Nephron (organoid): Measurements from ENCODE around the gene ANO3.
"Not testable (repeated sequence)": the region's sequence is repeated elsewhere in the genome, so short reads cannot be mapped to it uniquely, and the experiment has no call there.

Experiments used
- H3K27ac Mint-ChIP-seq, 3 experiments: 2 replicates each; pipeline ENCODE4 v1.8.0; 2020; ENCODE audit warnings: mixed read lengths in 3 of 3, mild to moderate bottlenecking in 2 of 3, moderate library complexity in 1 of 3
- H3K27me3 Mint-ChIP-seq: 2 replicates; pipeline ENCODE4 v1.8.0; 2021; ENCODE audit warnings: low read depth, mild to moderate bottlenecking, moderate library complexity, mixed read lengths
- H3K36me3 Mint-ChIP-seq: 2 replicates; pipeline ENCODE4 v1.8.0; 2020; ENCODE audit warnings: low read depth, mixed read lengths
- H3K4me1 Mint-ChIP-seq: 2 replicates; pipeline ENCODE4 v1.8.0; 2020; ENCODE audit warnings: mixed read lengths
- H3K4me3 Mint-ChIP-seq, 3 experiments: 2 replicates each; pipeline ENCODE4 v1.8.0; 2020; ENCODE audit warnings: mild to moderate bottlenecking in 3 of 3, mixed read lengths in 3 of 3, moderate library complexity in 2 of 3
- H3K9me3 Mint-ChIP-seq: 2 replicates; pipeline ENCODE4 v1.8.0; 2020; ENCODE audit warnings: mixed read lengths
- CTCF ChIP-seq, 3 experiments: fragments of 200-600 bp; sonication (generic); IDR thresholded peaks; one replicate each; pipeline ENCODE4 v1.5.0; 2021; ENCODE audit warnings: antibody characterized with exemption in 3 of 3; ENCODE audit not compliant: unreplicated experiment in 3 of 3

The ANO3 gene

GRCh38 chr11:26626346-26626745 lies 294.4 kb downstream of the ANO3 start:
- no peak overlapping the region for H3K27ac Mint-ChIP-seq
- H3K9me3 Mint-ChIP-seq: no peaks in the 10 kb centered on the region
- no peak for TF ChIP-seq CTCF (IDR thresholded peaks at IDR 0.05; ENCODE audit: unreplicated experiment in 3 of 3)
- H3K27me3 Mint-ChIP-seq: no peaks in the 10 kb centered on the region
- no peak overlapping the region for H3K4me3 Mint-ChIP-seq
- no peaks in the 10 kb centered on the region for H3K36me3 Mint-ChIP-seq
- no peaks in the 10 kb centered on the region for H3K4me1 Mint-ChIP-seq

GRCh38 chr11:26632691-26633159 lies 300.8 kb downstream of the ANO3 start:
- Mint-ChIP-seq H3K36me3 (no peaks in the 10 kb centered on the region), H3K4me3 (no peak overlapping the region), H3K27me3 (no peaks in the 10 kb centered on the region), H3K4me1 (no peaks in the 10 kb centered on the region), H3K27ac (no peak overlapping the region), H3K9me3 (no peaks in the 10 kb centered on the region)
- TF ChIP-seq CTCF (IDR thresholded peaks at IDR 0.05; ENCODE audit: unreplicated experiment in 3 of 3): no peak

GRCh38 chr11:26643314-26643713 lies 311.4 kb downstream of the ANO3 start:
- H3K27me3 Mint-ChIP-seq, H3K36me3 Mint-ChIP-seq, H3K4me3 Mint-ChIP-seq, H3K9me3 Mint-ChIP-seq, H3K27ac Mint-ChIP-seq, H3K4me1 Mint-ChIP-seq: not testable (repeated sequence)

GRCh38 chr11:26649884-26650283 lies 318.0 kb downstream of the ANO3 start:
- peak; percentile 61 to 72 (median 69) for TF ChIP-seq CTCF (IDR thresholded peaks at IDR 0.05; ENCODE audit: unreplicated experiment in 3 of 3)
- Mint-ChIP-seq H3K4me3 (no peak overlapping the region), H3K27ac (no peak overlapping the region), H3K4me1 (no peaks in the 10 kb centered on the region), H3K27me3 (peaks cover 4% of the 10 kb centered on the region), H3K36me3 (no peaks in the 10 kb centered on the region), H3K9me3 (no peaks in the 10 kb centered on the region)

- Mint-ChIP-seq H3K27ac (no peak overlapping the region), H3K27me3 (peaks cover 4% of the 10 kb centered on the region), H3K9me3 (no peaks in the 10 kb centered on the region), H3K4me3 (no peak overlapping the region), H3K36me3 (no peaks in the 10 kb centered on the region), H3K4me1 (no peaks in the 10 kb centered on the region)
- TF ChIP-seq CTCF (IDR thresholded peaks at IDR 0.05; ENCODE audit: unreplicated experiment in 3 of 3): no peak
Observed at GRCh38 chr11:26651916-26652315, 320.0 kb downstream of the ANO3 start.

GRCh38 chr11:26655287-26655686 lies 323.4 kb downstream of the ANO3 start:
- no peak overlapping the region for H3K4me3 Mint-ChIP-seq
- no peaks in the 10 kb centered on the region for H3K4me1 Mint-ChIP-seq
- no peak for TF ChIP-seq CTCF (IDR thresholded peaks at IDR 0.05; ENCODE audit: unreplicated experiment in 3 of 3)
- no peaks in the 10 kb centered on the region for H3K9me3 Mint-ChIP-seq
- H3K27ac Mint-ChIP-seq: no peak overlapping the region
- no peaks in the 10 kb centered on the region for H3K36me3 Mint-ChIP-seq
- H3K27me3 Mint-ChIP-seq: no peaks in the 10 kb centered on the region
